Progenitor cell of endocrine pancreas (in vitro differentiated cells): ENCODE results near the gene HOXD10. TPM values are rescaled to one million over a fixed set of nuclear protein-coding genes. Genes with fewer than 3 reads are reported as not detected.

Experiments
- DNase-seq: peaks from one replicate; pipeline ENCODE4 v3.0.0; 2021; ENCODE audit warnings: low spot score; ENCODE audit not compliant: unreplicated experiment
- H3K27ac Mint-ChIP-seq: 2 replicates; pipeline ENCODE4 v1.8.0; 2021; ENCODE audit warnings: mild to moderate bottlenecking, moderate library complexity, mixed read lengths
- H3K27me3 Mint-ChIP-seq: 2 replicates; pipeline ENCODE4 v1.8.0; 2021; ENCODE audit warnings: mixed read lengths
- H3K36me3 Mint-ChIP-seq: 2 replicates; pipeline ENCODE4 v1.8.0; 2022; ENCODE audit warnings: mixed read lengths; ENCODE audit not compliant: insufficient read depth
- H3K4me1 Mint-ChIP-seq: 2 replicates; pipeline ENCODE4 v1.8.0; 2021; ENCODE audit warnings: low read depth, mixed read lengths
- H3K4me3 Mint-ChIP-seq: 2 replicates; pipeline ENCODE4 v1.8.0; 2021; ENCODE audit warnings: low read depth, mild to moderate bottlenecking, moderate library complexity, mixed read lengths
- H3K9me3 Mint-ChIP-seq: 2 replicates; pipeline ENCODE4 v1.8.0; 2021; ENCODE audit warnings: low read depth, mixed read lengths
- CTCF ChIP-seq: fragments of 200-600 bp; sonication (generic); IDR thresholded peaks from one replicate; pipeline ENCODE4 v1.5.0; 2021; ENCODE audit warnings: antibody characterized with exemption, mild to moderate bottlenecking; ENCODE audit not compliant: unreplicated experiment
- total RNA-seq: library from RNA; stranded (reverse); gene quantifications from 2 replicates; pipeline ENCODE4 v1.2.1, GENCODE V29; 2021

Gene HOXD10
- total RNA-seq, 1 donor from 2014 or later, result not detected

GRCh38 chr2:176145085-176145969 lies 28.7 kb downstream of the HOXD10 start:
- no peaks in the 10 kb centered on the region for H3K4me1 Mint-ChIP-seq
- H3K4me3 Mint-ChIP-seq, result no peak overlapping the region
- H3K27me3 Mint-ChIP-seq, result peaks cover 97% of the 10 kb centered on the region
- H3K36me3 Mint-ChIP-seq, result no peaks in the 10 kb centered on the region
- H3K9me3 Mint-ChIP-seq, result no peaks in the 10 kb centered on the region
- no peak for DNase-seq
- no peak for TF ChIP-seq CTCF
- H3K27ac Mint-ChIP-seq, result no peak overlapping the region

GRCh38 chr2:176146101-176146500 lies 29.5 kb downstream of the HOXD10 start:
- no peak for DNase-seq
- Mint-ChIP-seq H3K36me3 (no peaks in the 10 kb centered on the region), H3K4me3 (no peak overlapping the region), H3K27me3 (peaks cover 100% of the 10 kb centered on the region), H3K4me1 (no peaks in the 10 kb centered on the region), H3K27ac (no peak overlapping the region), H3K9me3 (no peaks in the 10 kb centered on the region)
- no peak for TF ChIP-seq CTCF

GRCh38 chr2:176146645-176147044 lies 30.1 kb downstream of the HOXD10 start:
- no peak for DNase-seq
- H3K9me3 Mint-ChIP-seq, result no peaks in the 10 kb centered on the region
- H3K36me3 Mint-ChIP-seq, result no peaks in the 10 kb centered on the region
- no peak for TF ChIP-seq CTCF
- H3K4me3 Mint-ChIP-seq, result no peak overlapping the region
- H3K27me3 Mint-ChIP-seq, result peaks cover 100% of the 10 kb centered on the region
- no peaks in the 10 kb centered on the region for H3K4me1 Mint-ChIP-seq
- no peak overlapping the region for H3K27ac Mint-ChIP-seq

GRCh38 chr2:176147210-176147799 lies 30.7 kb downstream of the HOXD10 start:
- H3K4me1 Mint-ChIP-seq, result no peaks in the 10 kb centered on the region
- no peak overlapping the region for H3K4me3 Mint-ChIP-seq
- no peak overlapping the region for H3K27ac Mint-ChIP-seq
- no peak for DNase-seq
- H3K36me3 Mint-ChIP-seq, result no peaks in the 10 kb centered on the region
- no peak for TF ChIP-seq CTCF
- peaks cover 97% of the 10 kb centered on the region for H3K27me3 Mint-ChIP-seq
- H3K9me3 Mint-ChIP-seq, result no peaks in the 10 kb centered on the region

GRCh38 chr2:176147800-176148496 lies 31.4 kb downstream of the HOXD10 start:
- Mint-ChIP-seq H3K4me3 (no peak overlapping the region), H3K9me3 (no peaks in the 10 kb centered on the region), H3K27me3 (peaks cover 97% of the 10 kb centered on the region), H3K36me3 (no peaks in the 10 kb centered on the region), H3K27ac (no peak overlapping the region), H3K4me1 (no peaks in the 10 kb centered on the region)
- no peak for DNase-seq
- TF ChIP-seq CTCF, result no peak
